Activated CD4-positive, CD25-positive, alpha-beta regulatory T cell (primary cell): ENCODE results near the gene TAPBP.
"Not testable (repeated sequence)": the region's sequence is repeated elsewhere in the genome, so short reads cannot be mapped to it uniquely, and the experiment has no call there.

Experiments used
- DNase-seq, 4 experiments: peaks; one replicate each; lab custom pipeline; 2025; lab: John Stamatoyannopoulos, UW

The TAPBP gene

DNA sequence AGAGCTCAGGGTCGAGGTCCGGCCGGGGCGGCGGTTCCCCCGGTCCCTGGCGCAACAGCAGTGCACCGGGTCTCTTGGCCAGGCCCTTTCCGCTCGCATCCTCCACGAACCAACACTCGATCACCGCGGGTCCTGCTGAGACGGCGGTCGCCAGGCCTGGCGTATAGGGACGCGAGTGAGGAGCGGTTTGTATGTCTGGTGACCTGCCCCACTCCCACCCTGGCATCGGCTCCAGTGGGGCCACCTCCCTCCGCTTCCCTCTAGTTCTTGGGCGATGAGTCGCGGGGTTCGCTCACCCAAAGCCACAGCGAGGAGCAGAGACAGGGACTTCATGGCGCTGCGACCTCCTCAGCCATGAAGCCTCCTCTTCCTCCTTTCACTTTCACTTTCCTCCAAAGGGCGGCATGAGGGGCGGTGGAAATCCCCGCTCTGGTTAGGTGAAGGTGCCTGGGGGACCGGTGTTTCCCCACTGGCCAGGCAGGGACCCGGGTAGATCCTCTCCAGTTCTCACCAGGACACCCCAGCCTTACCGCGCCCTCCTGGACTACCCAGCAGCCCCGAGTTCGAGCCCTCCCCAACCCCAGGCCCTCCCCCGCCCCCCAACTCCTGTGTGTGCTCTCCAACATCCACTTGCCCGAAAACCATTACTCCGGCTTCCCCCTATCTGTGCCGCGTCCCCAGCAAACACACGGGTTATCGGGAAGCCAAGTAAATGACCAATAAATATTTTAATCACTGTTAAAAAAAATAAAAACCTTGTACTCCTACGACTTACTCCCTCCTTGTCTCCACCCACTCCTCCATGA lies at the start of gene TAPBP:
TAPBP (minus strand) TSS at position 370 of the 806 bp plus-strand sequence; CDS start at position 333, 37 bp downstream.
- peak; percentile 52 to 71 (median 60) for DNase-seq

DNA sequence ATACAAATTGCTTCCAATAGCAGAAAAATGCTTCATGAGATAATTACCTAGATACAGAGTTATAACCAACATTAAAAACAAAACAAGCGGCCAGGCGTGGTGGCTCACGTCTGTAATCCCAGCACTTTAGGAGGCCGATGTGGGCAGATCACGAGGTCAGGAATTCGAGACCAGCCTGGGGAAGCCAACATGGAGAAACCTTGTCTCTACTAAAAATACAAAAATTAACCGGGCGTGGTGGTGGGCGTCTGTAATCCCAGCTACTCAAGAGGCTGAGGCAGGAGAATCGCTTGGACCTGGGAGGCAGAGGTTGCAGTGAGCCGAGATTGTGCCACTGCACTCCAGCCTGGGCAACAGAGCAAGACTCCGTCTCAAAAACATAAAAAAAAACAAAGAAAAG lies 49.6 kb upstream of the TAPBP start:
- DNase-seq, result not testable (repeated sequence)

DNA sequence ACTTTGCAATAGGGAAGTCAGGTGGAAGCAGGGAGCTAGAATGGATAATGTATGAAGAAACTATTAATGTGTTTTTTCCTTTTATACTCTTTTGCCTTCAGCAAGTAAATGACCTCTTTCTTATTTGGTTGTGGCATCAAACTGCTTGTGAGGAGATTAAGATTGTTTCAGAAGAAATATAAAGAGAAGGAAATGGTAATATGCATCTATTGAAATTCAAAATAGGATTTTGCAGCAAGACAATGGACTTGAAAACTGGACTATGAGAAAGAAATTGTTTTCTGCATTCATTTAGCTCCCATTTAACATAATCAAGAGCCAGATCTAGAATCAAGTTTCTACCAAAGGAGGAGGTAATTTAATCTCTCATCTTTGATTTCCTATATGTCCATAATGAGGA lies 45.5 kb upstream of the TAPBP start:
- no peak for DNase-seq

DNA sequence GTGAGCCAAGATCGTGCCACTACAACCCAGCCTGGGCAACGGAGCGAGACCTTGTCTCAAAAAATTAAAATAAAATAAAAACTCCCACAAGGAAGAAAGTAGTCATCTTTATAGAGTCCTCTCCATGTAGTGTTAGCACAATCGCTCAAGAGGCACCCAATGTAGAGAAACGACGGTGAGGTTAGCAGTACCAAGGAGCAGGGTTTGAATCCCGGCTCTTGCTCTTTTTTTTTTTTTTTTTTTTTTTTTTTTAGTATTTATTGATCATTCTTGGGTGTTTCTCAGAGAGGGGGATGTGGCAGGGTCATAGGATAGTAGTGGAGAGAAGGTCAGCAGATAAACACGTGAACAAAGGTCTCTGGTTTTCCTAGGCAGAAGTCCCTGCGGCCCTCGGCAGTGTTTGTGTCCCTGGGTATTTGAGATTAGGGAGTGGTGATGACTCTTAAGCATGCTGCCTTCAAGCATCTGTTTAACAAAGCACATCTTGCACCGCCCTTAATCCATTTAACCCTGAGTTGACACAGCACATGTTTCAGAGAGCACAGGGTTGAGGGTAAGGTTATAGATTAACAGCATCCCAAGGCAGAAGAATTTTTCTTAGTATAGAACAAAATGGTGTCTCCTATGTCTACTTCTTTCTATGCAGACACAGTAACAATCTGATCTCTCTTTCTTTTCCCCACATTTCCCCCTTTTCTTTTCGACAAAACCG lies 43.4 kb upstream of the TAPBP start:
- DNase-seq, result not testable (repeated sequence)

DNA sequence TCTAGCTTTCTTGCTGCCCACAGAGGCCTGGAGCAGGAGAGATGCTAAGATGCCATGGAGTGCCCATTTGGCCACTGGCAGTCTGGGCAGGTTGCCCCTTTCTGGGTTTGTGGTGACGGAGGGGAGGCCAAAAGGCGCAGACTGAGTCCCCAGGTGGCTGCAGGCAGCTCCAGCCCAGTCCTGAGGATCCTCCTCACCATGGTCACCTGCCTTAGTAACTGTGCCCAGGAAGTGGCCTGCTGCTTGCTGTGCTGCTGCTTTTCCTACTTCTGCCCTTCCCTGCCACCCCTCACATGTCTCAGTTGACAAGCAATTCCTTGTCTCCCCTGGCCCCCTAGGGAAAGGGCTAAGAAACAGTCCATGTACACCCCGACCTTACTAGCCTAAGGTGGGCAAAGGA lies 42.4 kb upstream of the TAPBP start:
- DNase-seq, result no peak

DNA sequence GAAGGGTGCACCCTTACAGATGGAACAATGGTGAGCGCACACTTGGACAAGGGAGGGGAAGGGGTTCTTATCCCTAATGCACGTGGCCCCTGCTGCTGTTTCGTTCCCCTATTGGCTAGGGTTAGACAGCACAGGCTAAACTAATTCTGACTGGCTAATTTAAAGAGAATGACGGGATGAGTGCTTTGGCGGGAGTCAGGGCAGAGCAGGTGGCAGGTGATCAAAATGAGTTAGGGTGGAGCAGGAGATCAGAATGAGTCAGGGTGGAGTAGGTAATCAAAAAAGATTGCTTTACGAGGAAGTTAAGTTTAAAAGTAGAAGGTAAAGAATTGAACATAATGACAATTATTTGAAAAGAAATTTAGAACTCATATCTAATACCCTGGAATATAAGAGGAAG lies 42.0 kb upstream of the TAPBP start:
- not testable (repeated sequence) for DNase-seq

DNA sequence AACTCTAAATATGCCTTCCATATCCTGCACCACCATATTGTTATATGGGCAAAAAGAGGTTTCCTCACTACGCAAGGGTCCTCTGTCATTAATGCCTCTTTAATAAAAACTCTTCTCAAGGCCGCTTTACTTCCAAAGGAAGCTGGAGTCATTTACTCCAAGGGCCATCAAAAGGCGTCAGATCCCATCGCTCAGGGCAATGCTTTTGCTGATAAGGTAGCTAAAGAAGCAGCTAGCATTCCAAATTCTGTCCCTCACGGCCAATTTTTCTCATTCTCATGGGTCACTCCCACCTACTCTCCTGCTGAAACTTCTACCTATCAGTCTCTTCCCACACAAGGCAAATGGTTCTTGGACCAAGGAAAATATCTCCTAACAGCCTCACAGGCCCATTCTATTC lies 33.9 kb upstream of the TAPBP start:
- no peak for DNase-seq

DNA sequence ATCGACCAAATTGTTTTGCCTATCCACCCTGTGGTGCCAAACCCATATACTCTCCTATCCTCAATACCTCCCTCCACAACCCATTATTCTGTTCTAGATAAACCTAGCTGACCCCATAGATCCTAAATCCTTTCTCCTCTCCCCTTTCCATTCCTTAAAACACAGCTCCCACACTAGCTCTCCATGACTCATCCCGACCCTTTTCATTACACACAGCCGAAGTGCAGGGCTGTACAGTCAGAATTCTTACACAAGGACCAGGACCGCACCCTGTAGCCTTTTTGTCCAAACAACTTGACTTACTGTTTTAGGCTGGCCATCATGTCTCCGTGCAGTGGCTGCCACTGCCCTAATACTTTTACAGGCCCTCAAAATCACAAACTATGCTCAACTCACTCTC lies 33.1 kb upstream of the TAPBP start:
- not testable (repeated sequence) for DNase-seq

DNA sequence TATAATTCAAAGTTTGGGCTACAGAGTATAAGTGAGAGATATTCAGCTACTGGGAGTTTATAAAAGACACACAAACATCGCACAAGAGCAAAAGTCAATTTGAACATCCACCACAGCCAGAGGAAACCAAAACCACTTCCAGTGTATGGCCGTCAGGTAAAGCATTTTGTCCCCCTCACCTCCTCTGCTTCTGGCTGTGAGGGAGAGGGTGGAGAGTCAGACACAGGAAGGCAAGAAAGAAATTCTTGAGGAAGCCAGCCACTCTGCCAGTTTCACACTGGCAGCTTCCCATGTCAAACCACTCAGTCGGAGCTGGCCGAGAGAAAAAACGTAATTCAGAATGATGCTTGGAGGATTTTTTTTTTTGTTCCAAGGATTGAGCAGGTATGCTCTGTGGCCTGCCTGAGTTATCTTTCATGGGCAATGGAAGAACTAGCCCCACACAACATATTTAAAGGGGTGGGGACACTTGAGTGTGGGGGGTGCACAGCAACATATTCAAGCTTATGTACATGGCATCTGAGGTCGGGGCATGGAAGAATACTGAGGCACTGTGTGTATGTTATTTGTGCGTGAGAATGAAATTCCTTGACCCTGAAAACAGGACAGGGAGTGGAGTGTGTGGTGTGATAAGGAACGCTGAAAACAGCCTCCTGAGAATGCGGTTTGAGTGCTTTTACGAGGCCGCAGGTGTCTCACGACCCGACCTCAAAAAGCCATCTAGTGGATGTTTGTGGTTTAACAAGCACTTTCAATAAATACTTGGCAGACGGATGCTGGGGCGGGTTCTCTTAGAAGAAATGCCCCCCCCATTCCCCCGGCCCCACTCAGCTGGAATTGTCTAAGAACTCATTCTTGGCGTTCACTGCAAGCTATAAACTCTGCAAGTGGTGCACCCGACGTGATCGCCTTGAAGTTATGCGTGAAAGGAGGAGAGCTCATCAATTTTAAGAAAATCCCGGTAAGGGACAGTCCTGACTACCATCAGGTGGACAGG lies 31.1 kb upstream of the TAPBP start:
- DNase-seq, result peak; percentile 14 to 41 (median 24)

DNA sequence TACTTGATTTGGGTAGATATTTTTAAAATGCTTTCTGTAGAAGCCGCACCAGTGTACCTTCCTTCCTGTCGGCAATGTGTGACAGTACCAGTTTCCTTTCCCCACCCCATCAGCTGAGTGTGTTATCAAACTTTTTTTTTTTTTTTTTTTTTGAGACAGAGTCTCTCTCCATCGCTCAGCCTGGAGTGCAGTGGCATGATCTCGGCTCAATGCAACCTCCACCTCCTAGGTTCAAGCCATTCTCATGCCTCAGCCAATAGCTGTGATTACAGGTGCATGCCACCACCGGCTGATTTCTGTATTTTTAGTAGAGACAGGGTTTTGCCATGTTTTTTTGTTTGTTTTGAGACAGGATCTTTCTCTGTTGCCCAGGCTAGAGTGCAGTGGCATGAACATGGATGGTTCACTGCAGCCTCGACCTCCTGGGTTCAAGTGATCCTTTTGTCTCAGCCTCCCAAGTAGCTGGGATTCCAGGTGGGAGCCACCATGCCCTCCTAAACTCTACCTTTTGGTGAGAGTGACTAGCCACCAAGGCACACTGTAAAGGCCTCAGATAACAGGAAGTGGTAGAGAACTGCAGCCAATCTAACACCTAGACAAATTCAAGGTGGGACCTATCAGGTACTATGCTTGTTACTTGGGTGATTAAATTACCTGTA lies 30.2 kb upstream of the TAPBP start:
- peak in 2 of 4 experiments; percentile 24 to 27 for DNase-seq

DNA sequence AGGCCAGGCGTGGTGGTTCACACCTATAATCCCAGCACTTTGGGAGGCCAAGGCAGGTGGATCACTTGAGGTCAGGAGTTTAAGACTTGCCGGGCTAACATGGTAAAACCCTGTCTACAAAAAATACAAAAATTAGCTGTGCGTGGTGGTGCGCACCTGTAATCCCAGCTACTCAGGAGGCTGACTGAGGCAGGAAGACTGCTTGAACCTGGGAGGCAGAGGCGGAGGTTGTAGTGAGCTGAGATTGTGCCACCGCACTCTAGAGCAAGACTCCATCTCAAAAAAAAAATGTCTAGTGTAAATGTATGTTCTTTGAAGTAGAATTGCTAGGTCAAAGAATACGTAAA lies 29.7 kb upstream of the TAPBP start:
- DNase-seq, result not testable (repeated sequence)

DNA sequence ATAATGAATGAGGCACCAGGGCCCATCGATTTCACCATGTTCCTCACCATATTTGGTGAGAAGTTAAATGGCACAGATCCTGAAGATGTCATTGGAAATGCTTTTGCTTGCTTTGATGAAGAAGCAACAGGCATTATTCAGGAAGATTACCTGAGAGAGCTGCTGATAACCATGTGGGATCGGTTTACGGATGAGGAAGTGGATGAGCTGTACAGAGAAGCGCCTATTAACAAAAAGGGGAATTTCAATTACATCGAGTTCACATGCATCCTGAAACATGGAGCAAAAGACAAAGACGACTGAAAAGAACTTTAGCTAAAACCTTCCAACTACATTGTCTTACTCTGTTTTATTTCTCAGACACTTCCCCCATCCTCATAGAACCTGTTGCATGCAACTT lies 25.3 kb upstream of the TAPBP start:
- DNase-seq, result no peak

DNA sequence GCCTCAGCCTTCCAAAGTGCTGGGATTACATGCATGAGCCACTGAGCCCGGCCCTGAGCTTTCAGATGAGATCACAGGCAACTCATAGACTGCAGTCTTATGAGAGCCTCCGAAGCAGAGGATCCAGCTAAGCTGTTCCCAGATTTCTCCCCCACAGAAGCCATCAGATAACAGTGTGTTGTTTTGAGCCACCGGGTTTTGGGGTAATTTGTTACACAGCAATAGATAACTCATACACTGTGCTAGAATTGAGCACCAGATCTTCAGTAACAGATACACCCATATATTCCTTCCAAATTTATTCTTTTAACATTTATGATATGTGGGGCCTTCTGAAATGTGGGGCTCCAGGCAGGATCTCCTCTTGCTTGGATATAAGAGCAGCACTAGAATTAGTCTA lies 22.6 kb upstream of the TAPBP start:
- no peak for DNase-seq

DNA sequence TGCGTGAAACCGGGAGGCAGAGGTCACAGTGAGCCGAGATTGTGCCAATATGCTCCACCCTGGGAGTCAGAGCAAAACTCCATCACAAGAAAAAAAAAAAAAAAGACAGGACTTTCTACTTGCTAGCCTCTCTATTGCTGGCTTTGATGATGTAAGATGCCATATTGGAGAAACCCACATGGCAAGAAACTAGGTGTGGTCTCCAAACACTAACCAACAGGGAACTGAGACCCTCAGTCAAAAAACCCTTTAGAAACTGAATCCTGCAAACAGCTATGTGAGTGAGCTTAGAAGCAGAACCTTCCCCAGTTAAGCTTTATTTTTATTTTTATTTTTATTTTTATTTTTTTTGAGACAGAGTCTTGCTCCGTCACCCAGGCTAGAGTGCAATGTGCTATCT lies 22.0 kb upstream of the TAPBP start:
- DNase-seq, result no peak

DNA sequence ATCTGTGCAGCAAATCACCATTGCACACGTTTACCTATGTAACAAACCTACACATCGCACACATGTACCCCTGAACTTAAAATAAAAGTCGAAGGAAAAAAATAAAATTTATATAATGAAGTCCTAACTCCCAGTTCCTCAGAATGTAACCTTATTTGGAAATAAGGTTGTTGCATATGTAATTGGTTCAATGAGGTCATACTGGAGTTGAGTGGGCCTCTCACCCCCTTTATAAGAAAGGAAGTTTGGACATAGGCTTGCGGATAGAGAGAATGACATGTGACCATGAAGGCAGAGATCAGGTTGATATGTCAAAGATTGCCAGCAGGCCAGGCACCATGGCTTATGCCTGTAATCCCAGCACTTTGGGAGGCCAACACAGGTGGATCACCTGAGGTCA lies 19.8 kb upstream of the TAPBP start:
- no peak for DNase-seq

DNA sequence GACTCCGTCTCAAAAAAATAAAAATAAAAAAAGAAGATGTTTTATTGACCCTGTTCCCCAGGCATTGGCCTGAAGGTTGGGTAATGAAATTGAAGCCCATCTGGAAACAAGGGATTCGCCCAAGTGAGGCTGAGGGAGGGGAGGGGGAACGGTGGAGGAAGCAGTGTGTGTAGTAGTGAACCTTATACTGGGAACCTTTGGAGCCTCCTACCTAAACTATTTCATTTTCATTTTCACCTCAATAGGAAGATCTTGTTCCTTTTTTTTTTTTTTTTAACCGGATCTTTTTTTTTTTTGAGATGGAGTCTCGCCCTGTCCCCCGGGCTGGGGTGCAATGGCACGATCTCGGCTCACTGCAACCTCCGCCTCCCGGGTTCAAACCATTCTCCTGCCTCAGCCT lies 16.9 kb upstream of the TAPBP start:
- DNase-seq, result no peak

DNA sequence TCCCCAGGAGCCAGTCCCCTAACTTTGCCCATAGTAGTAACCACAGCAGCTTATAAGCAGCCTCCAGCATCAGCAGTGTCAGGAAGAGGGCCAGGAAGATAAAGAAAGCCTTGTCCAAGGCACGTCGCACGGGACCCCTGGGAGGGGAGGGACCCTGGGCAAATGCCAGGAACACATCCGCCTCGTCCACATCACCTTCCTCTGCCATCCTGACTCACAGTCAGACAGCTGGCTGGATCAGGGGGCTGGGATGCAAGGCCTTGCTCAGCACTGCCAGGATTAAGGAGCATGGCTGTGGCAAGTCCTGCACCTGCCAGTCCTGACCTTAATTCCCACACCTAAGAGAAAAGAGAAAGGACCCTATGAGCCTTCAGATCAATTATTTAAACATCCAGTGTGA lies 15.2 kb upstream of the TAPBP start:
- no peak for DNase-seq

DNA sequence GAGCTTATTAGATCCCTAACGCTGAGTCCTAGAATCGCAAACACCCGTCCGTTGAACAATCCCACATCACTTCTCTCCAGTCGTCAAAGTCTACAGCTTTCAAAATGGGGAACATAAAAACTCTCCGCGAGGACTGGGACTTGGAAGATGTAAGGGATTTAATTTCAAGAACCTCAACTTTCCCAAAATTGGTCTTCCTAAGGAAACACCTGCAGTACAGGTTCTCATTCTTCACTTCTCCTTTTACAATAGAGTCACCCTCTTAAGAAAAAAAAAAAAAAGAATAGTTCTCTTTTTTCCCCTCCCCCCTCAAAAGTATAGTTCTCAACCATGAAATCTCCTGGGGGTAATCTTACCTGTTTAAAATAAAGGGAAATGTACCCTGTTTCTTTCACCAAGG lies 10.2 kb upstream of the TAPBP start:
- no peak for DNase-seq

DNA sequence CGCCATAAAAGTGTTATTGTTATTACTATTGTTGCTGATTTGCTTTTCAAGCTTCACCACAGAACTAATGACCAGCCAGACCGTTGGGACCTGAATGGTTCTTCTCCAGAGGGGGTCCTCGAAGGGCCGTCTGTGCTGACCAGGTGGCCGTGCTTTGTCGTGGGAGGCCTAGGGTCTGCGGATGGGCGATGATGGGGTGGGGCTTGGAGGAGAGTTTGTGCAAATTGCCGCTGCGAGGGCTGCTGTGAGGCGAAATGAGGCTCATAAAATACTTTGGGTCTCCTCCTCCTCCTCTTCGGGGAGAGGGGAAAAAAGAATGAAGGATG lies 9.7 kb upstream of the TAPBP start:
- no peak for DNase-seq

DNA sequence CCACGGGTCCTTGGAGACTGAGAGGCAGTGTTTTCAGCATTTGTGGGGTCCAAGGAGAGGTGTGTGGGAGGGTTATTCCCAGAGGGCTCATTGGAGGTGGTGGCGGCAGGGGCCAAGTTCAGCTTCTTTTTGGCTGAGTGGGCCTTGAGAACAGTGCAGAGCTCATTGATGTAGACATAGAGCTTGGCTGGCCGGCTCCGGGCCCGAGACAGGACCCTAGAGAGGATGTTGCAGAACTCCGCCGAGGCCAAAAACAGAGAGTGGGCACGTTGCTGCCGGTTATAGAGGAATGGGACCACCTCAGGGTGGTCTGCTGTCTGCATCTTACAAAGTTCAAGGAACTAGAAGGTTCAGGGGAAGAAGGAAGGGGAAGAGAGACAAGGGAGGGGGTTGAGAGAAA lies 7.3 kb upstream of the TAPBP start:
- DNase-seq, result no peak

DNA sequence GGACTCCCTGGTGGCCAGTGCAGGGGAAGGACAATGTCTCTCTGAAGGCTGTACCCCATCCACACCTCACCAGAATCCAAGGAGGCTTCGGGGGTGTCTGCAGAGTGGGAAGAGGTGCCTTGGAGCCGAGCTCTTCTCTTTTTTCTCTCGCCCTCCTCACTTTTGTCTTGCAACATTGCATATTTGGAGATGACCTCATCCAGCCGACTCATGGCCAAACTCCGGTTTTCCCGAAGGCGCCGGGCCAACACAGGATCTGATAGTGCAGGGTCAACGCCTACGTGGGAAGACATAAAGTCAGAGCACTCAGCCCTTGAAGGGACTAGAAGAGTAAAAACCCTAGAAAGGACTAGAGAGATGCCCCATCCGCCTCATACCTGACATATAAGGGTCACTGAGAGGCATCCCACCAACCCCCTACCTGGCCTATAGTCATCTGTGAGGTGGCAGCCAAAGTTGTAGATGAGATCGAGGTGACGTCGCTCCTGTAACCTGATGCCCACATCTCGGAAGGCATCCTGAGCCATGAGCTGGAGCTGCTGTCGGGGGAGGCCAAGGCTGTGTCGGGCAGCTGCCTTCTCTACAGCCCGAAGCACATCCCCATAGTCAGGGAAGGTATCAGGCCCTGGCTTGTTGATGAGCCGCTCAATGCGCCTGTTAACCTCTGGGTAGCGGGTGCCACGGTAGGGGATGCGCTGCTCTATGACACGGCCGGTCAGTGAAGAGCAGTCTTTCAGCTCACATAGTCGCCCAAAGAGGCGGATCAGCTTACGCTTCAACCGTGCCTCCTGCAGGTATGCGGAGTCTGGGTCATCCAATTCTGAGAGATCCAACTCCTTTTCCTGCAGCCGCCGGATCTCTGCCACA lies 6.7 kb upstream of the TAPBP start:
- DNase-seq, result no peak
